WTC11 (cell line): ENCODE data around the gene TBC1D17. TPM values are rescaled to one million over a fixed set of nuclear protein-coding genes. Genes with fewer than 3 reads are reported as not detected.

ENCODE experiments used
- ATAC-seq: fragments of 200-7000 bp; cut with Tn5 transposase; 2 replicates; pipeline ENCODE4 v1.10.0; 2021; ENCODE audit warnings: mild to moderate bottlenecking, moderate library complexity
- CTCF ChIA-PET: fragments of 300-600 bp; sonication (Branson Sonifier 250); formaldehyde crosslinking; loops from one replicate; lab custom pipeline; 2021; ENCODE audit warnings: antibody characterized with exemption; lab: Charles Lee
- POLR2A ChIA-PET: fragments of 350-600 bp; sonication (Branson Sonifier 250); formaldehyde crosslinking; loops from one replicate; lab custom pipeline; 2021; ENCODE audit warnings: antibody characterized with exemption; lab: Charles Lee
- DNase-seq: peaks from one replicate; pipeline ENCODE4 v3.0.0; 2021; ENCODE audit warnings: low spot score
- H3K27ac Mint-ChIP-seq: 2 replicates; pipeline ENCODE4 v1.8.0; 2021; ENCODE audit warnings: mixed read lengths
- H3K27me3 Mint-ChIP-seq: 2 replicates; pipeline ENCODE4 v1.8.0; 2021; ENCODE audit warnings: low read depth, mild to moderate bottlenecking, moderate library complexity, mixed read lengths
- H3K36me3 Mint-ChIP-seq: 2 replicates; pipeline ENCODE4 v1.8.0; 2021; ENCODE audit warnings: mixed read lengths
- H3K4me1 Mint-ChIP-seq: 2 replicates; pipeline ENCODE4 v1.8.0; 2022; ENCODE audit warnings: mixed read lengths
- H3K4me3 Mint-ChIP-seq: 2 replicates; pipeline ENCODE4 v1.8.0; 2021; ENCODE audit warnings: mild to moderate bottlenecking, moderate library complexity, mixed read lengths
- H3K9me3 Mint-ChIP-seq: 2 replicates; pipeline ENCODE4 v1.8.0; 2021; ENCODE audit warnings: mixed read lengths
- AR ChIP-seq: fragments of 250-450 bp; sonication (Bioruptor Pico); IDR thresholded peaks from 2 replicates; pipeline ENCODE4 v1.9.0; 2021; ENCODE audit warnings: mild to moderate bottlenecking
- ARID4B ChIP-seq: sonication (generic); formaldehyde crosslinking; IDR thresholded peaks from 2 replicates; pipeline ENCODE4 v1.8.0; 2023; ENCODE audit warnings: missing genetic modification reagents, mild to moderate bottlenecking, borderline replicate concordance
- ATF2 ChIP-seq: sonication (generic); formaldehyde crosslinking; IDR thresholded peaks from 2 replicates; pipeline ENCODE4 v1.8.1; 2022; ENCODE audit warnings: low read depth, missing genetic modification reagents, borderline replicate concordance
- CREM ChIP-seq: sonication (generic); formaldehyde crosslinking; IDR thresholded peaks from 2 replicates; pipeline ENCODE4 v1.8.1; 2022; ENCODE audit warnings: mild to moderate bottlenecking, missing genetic modification reagents, moderate library complexity
- ELF4 ChIP-seq: sonication (generic); formaldehyde crosslinking; IDR thresholded peaks from 2 replicates; pipeline ENCODE4 v1.8.1; 2022; ENCODE audit warnings: low read depth, mild to moderate bottlenecking, moderate library complexity, missing genetic modification reagents
- FOXP4 ChIP-seq: sonication (generic); formaldehyde crosslinking; IDR thresholded peaks from 2 replicates; pipeline ENCODE4 v1.8.0; 2022; ENCODE audit warnings: mild to moderate bottlenecking, missing genetic modification reagents
- JUN ChIP-seq: sonication (generic); formaldehyde crosslinking; IDR thresholded peaks from 2 replicates; pipeline ENCODE4 v1.8.0; 2023; ENCODE audit warnings: mild to moderate bottlenecking, missing genetic modification reagents
- MLX ChIP-seq: sonication (generic); formaldehyde crosslinking; IDR thresholded peaks from 2 replicates; pipeline ENCODE4 v1.8.1; 2023; ENCODE audit warnings: mild to moderate bottlenecking, missing genetic modification reagents, moderate library complexity
- NR3C1 ChIP-seq: sonication (generic); formaldehyde crosslinking; conservative IDR thresholded peaks from 2 replicates; pipeline ENCODE4 v1.8.1; 2023; ENCODE audit warnings: low read depth, mild to moderate bottlenecking, missing genetic modification reagents
- SP1 ChIP-seq: sonication (generic); formaldehyde crosslinking; conservative IDR thresholded peaks from 2 replicates; pipeline ENCODE4 v1.8.1; 2022; ENCODE audit warnings: missing genetic modification reagents
- TEAD1 ChIP-seq: sonication (generic); formaldehyde crosslinking; IDR thresholded peaks from 2 replicates; pipeline ENCODE4 v1.8.0; 2022; ENCODE audit warnings: mild to moderate bottlenecking, missing genetic modification reagents
- ZMAT4 ChIP-seq: fragments of 250-450 bp; sonication (Bioruptor Pico); IDR thresholded peaks from 2 replicates; pipeline ENCODE4 v1.9.0; 2021; ENCODE audit warnings: mild to moderate bottlenecking
- ZNF138 ChIP-seq: sonication (generic); formaldehyde crosslinking; conservative IDR thresholded peaks from 2 replicates; pipeline ENCODE4 v1.8.1; 2022; ENCODE audit warnings: mild to moderate bottlenecking, moderate library complexity, missing genetic modification reagents
- total RNA-seq: library from RNA; stranded (reverse); gene quantifications from 3 replicates; pipeline ENCODE4 v1.2.3, GENCODE V29; 2021

The TBC1D17 gene
- total RNA-seq, 1 experiment from 2014 or later: 52.8 TPM

GRCh38 chr19:49838885-49839588, 38.5 kb upstream of the TBC1D17 start:
- DNase-seq: no peak
- Mint-ChIP-seq H3K4me3 (no peak overlapping the region), H3K27me3 (no peaks in the 10 kb centered on the region), H3K4me1 (no peaks in the 10 kb centered on the region), H3K9me3 (no peaks in the 10 kb centered on the region), H3K36me3 (peaks cover 41% of the 10 kb centered on the region), H3K27ac (no peak overlapping the region)
- CTCF ChIA-PET: interaction anchor here (0.7 kb wide), 1 partner anchor 24 kb away, joined by 3 read pairs; no protein-coding TSS in a partner anchor
- POLR2A ChIA-PET: interaction anchor here (0.6 kb wide), 1 partner anchor 331 kb away, joined by 6 read pairs; no protein-coding TSS in a partner anchor
- TF ChIP-seq NR3C1 (CRISPR knock-in tag) (no peak), TEAD1 (no peak), JUN (CRISPR knock-in tag) (no peak), ZNF138 (CRISPR knock-in tag) (no peak), ELF4 (no peak), SP1 (CRISPR knock-in tag) (no peak), ZMAT4 (CRISPR knock-in tag) (no peak), AR (CRISPR knock-in tag) (no peak), ARID4B (CRISPR knock-in tag) (no peak), FOXP4 (CRISPR knock-in tag) (no peak), CREM (CRISPR knock-in tag) (no peak), MLX (CRISPR knock-in tag) (no peak), ATF2 (no peak)
- no peak for ATAC-seq
